Measurements from ENCODE around the gene C1QB. TPM values are rescaled to one million over a fixed set of nuclear protein-coding genes. Genes with fewer than 3 reads are reported as not detected.

C1QB gene
- polyA plus RNA-seq, 1 donor: 73.0 TPM

GRCh38 chr1:22709891-22710700 is 57.1 kb downstream of the C1QB start:
- DNase-seq: peak in 1 of 2 donors; percentile 66
- Histone ChIP-seq H3K27me3 (ENCODE audit: control insufficient read depth, insufficient read depth, low read length) (no peaks in the 10 kb centered on the region), H3K4me1 (ENCODE audit: control insufficient read depth, insufficient read depth, low read length) (peaks cover 34% of the 10 kb centered on the region), H3K27ac (ENCODE audit: low read length) (no peak overlapping the region), H3K4me3 (ENCODE audit: low read length) (peak overlapping the region; percentile 48), H3K9me3 (ENCODE audit: control insufficient read depth, low read depth, low read length) (no peaks in the 10 kb centered on the region), H3K36me3 (ENCODE audit: control insufficient read depth, insufficient read depth, low read length) (peaks cover 4% of the 10 kb centered on the region)
- no CpG with 5 or more reads among the region's 50 CpGs for WGBS (ENCODE audit: insufficient coverage, low lambda C conversion rate)

- peak in 1 of 2 donors; percentile 59 for DNase-seq
- Histone ChIP-seq H3K4me1 (ENCODE audit: control insufficient read depth, insufficient read depth, low read length) (peaks cover 34% of the 10 kb centered on the region), H3K4me3 (ENCODE audit: low read length) (peak within 1 kb of the TSS; percentile 51), H3K27me3 (ENCODE audit: control insufficient read depth, insufficient read depth, low read length) (no peaks in the 10 kb centered on the region), H3K27ac (ENCODE audit: low read length) (peak within 1 kb of the TSS; percentile 8), H3K9me3 (ENCODE audit: control insufficient read depth, low read depth, low read length) (no peaks in the 10 kb centered on the region), H3K36me3 (ENCODE audit: control insufficient read depth, insufficient read depth, low read length) (peaks cover 5% of the 10 kb centered on the region)
- no CpG with 5 or more reads among the region's 55 CpGs for WGBS (ENCODE audit: insufficient coverage, low lambda C conversion rate)
Observed at GRCh38 chr1:22710701-22711049, 57.6 kb downstream of the C1QB start, which contains the start of gene EPHB2. EPHB2 (plus strand) TSS chr1:22710839; CDS start chr1:22710983, 144 bp downstream.

GRCh38 chr1:22711071-22711470 is 58.0 kb downstream of the C1QB start:
- Histone ChIP-seq H3K36me3 (ENCODE audit: control insufficient read depth, insufficient read depth, low read length) (peaks cover 5% of the 10 kb centered on the region), H3K4me3 (ENCODE audit: low read length) (peak overlapping the region; percentile 51), H3K27ac (ENCODE audit: low read length) (no peak overlapping the region), H3K9me3 (ENCODE audit: control insufficient read depth, low read depth, low read length) (no peaks in the 10 kb centered on the region), H3K4me1 (ENCODE audit: control insufficient read depth, insufficient read depth, low read length) (peaks cover 35% of the 10 kb centered on the region), H3K27me3 (ENCODE audit: control insufficient read depth, insufficient read depth, low read length) (no peaks in the 10 kb centered on the region)
- no CpG with 5 or more reads among the region's 60 CpGs for WGBS (ENCODE audit: insufficient coverage, low lambda C conversion rate)
- DNase-seq: peak in 1 of 2 donors; percentile 27

Other genes starting within 250 kb of the C1QB start
- 14.8 TPM for gene ZBTB40, start 201.4 kb upstream of the C1QB start, polyA plus RNA-seq
- 0.57 TPM for gene EPHA8, start 89.7 kb upstream of the C1QB start, polyA plus RNA-seq
- 91.7 TPM for gene C1QA, start 16.6 kb upstream of the C1QB start, polyA plus RNA-seq
- 79.1 TPM for gene C1QC, start 9.6 kb upstream of the C1QB start, polyA plus RNA-seq
- gene EPHB2, start 57.6 kb downstream of the C1QB start, polyA plus RNA-seq: 37.6 TPM